HEK293 (cell line): ENCODE measurements around the gene MAP4K4.

ENCODE experiments used
- CTCF ChIA-PET: fragments of 350-600 bp; formaldehyde crosslinking; extraction: SDS; loops from one replicate; lab custom pipeline; 2021; ENCODE audit warnings: antibody characterized with exemption; lab: Yijun Ruan, JAX
- POLR2A ChIA-PET: fragments of 300-600 bp; formaldehyde crosslinking; extraction: SDS; loops from one replicate; lab custom pipeline; 2020; ENCODE audit warnings: antibody characterized with exemption, inconsistent platforms; lab: Yijun Ruan, JAX
- H3K27ac ChIP-seq: fragments of 200-500 bp; sonication (Bioruptor generic); 2 replicates; pipeline ENCODE4 v1.5.1; 2014; ENCODE audit warnings: low read depth, low read length, control low read depth, inconsistent platforms; ENCODE audit errors: extremely low read depth
- H3K36me3 ChIP-seq, 2 experiments: fragments of 200-500 bp in 1 of 2; sonication (Bioruptor generic) in 1 of 2; 1 replicate in 1 of 2; 2 replicates in 1 of 2; pipeline ENCODE4 v1.5.1; 2014 to 2017; ENCODE audit warnings: inconsistent platforms in 2 of 2, low read length in 2 of 2; ENCODE audit not compliant: control insufficient read depth in 2 of 2, insufficient read depth in 1 of 2
- H3K4me1 ChIP-seq: fragments of 200-500 bp; sonication (Bioruptor generic); 2 replicates; pipeline ENCODE4 v1.5.1; 2014; ENCODE audit warnings: mild to moderate bottlenecking, low read length, inconsistent platforms; ENCODE audit not compliant: control insufficient read depth, insufficient read depth
- H3K4me3 ChIP-seq: 2 replicates; pipeline ENCODE4 v1.5.1; 2011; ENCODE audit warnings: low read depth, mild to moderate bottlenecking, control low read depth, low read length, moderate library complexity
- H3K9me3 ChIP-seq: fragments of 200-500 bp; sonication (Bioruptor generic); 2 replicates; pipeline ENCODE4 v1.5.1; 2014; ENCODE audit warnings: low read depth, low read length, inconsistent platforms; ENCODE audit not compliant: control insufficient read depth, insufficient read depth
- CTCF ChIP-seq: fragments of 450-650 bp; formaldehyde crosslinking; IDR thresholded peaks from 2 replicates; pipeline ENCODE4 v1.5.1; 2016; ENCODE audit warnings: missing biosample characterization, missing genetic modification characterization
- EGR2 ChIP-seq: fragments of 450-650 bp; formaldehyde crosslinking; IDR thresholded peaks from 2 replicates; pipeline ENCODE4 v1.5.1; 2016; ENCODE audit warnings: low read depth, missing biosample characterization, missing genetic modification characterization
- IKZF3 ChIP-seq: fragments of 450-650 bp; IDR thresholded peaks from 2 replicates; pipeline ENCODE4 v1.5.0; 2018; ENCODE audit warnings: missing biosample characterization, mild to moderate bottlenecking, missing genetic modification characterization, moderate library complexity
- KLF1 ChIP-seq: fragments of 450-650 bp; formaldehyde crosslinking; IDR thresholded peaks from 2 replicates; pipeline ENCODE4 v1.5.1; 2016; ENCODE audit warnings: missing biosample characterization, missing genetic modification characterization
- SALL2 ChIP-seq: fragments of 450-650 bp; formaldehyde crosslinking; IDR thresholded peaks from 2 replicates; pipeline ENCODE4 v1.5.0; 2017; ENCODE audit warnings: missing biosample characterization, mild to moderate bottlenecking, missing genetic modification characterization, borderline replicate concordance
- SCRT2 ChIP-seq: fragments of 450-650 bp; formaldehyde crosslinking; IDR thresholded peaks from 2 replicates; pipeline ENCODE4 v1.5.1; 2016; ENCODE audit warnings: missing biosample characterization, missing genetic modification characterization
- ZBTB7A ChIP-seq: fragments of 450-650 bp; formaldehyde crosslinking; IDR thresholded peaks from 2 replicates; pipeline ENCODE4 v1.5.1; 2016; ENCODE audit warnings: low read depth, missing biosample characterization, missing genetic modification characterization
- ZBTB8A ChIP-seq: fragments of 450-650 bp; formaldehyde crosslinking; IDR thresholded peaks from 2 replicates; pipeline ENCODE4 v1.5.1; 2016; ENCODE audit warnings: missing biosample characterization, missing genetic modification characterization
- ZFHX2 ChIP-seq: fragments of 450-650 bp; formaldehyde crosslinking; conservative IDR thresholded peaks from 2 replicates; pipeline ENCODE4 v1.5.1; 2016; ENCODE audit warnings: missing biosample characterization, missing genetic modification characterization
- ZFP37 ChIP-seq: fragments of 450-650 bp; formaldehyde crosslinking; IDR thresholded peaks from 2 replicates; pipeline ENCODE4 v1.5.1; 2016; ENCODE audit warnings: missing biosample characterization, missing genetic modification characterization
- ZNF138 ChIP-seq: fragments of 450-650 bp; formaldehyde crosslinking; IDR thresholded peaks from 2 replicates; pipeline ENCODE4 v1.5.1; 2016; ENCODE audit warnings: missing biosample characterization, missing genetic modification characterization, borderline replicate concordance
- ZNF148 ChIP-seq: fragments of 450-650 bp; formaldehyde crosslinking; IDR thresholded peaks from 2 replicates; pipeline ENCODE4 v1.5.0; 2017; ENCODE audit warnings: missing biosample characterization, missing genetic modification characterization, borderline replicate concordance
- ZNF221 ChIP-seq: fragments of 450-650 bp; formaldehyde crosslinking; IDR thresholded peaks from 2 replicates; pipeline ENCODE4 v1.5.1; 2017; ENCODE audit warnings: missing biosample characterization, missing genetic modification characterization, borderline replicate concordance
- ZNF274 ChIP-seq, 2 experiments: fragments of 200-500 bp in 1 of 2; fragments of 450-650 bp in 1 of 2; sonication (Bioruptor generic) in 1 of 2; formaldehyde crosslinking in 1 of 2; IDR thresholded peaks; 2 replicates each; pipeline versions ENCODE4 v1.5.1 to v1.6.1; 2014 to 2016; ENCODE audit warnings: borderline replicate concordance in 1 of 2, inconsistent platforms in 1 of 2, low read length in 1 of 2, missing biosample characterization in 1 of 2, missing genetic modification characterization in 1 of 2
- ZNF335 ChIP-seq: fragments of 450-650 bp; formaldehyde crosslinking; conservative IDR thresholded peaks from 2 replicates; pipeline ENCODE4 v1.5.1; 2016; ENCODE audit warnings: missing biosample characterization, missing genetic modification characterization
- ZNF398 ChIP-seq: fragments of 450-650 bp; formaldehyde crosslinking; IDR thresholded peaks from 2 replicates; pipeline ENCODE4 v1.5.1; 2017; ENCODE audit warnings: missing biosample characterization, missing genetic modification characterization
- ZNF423 ChIP-seq: fragments of 450-650 bp; formaldehyde crosslinking; IDR thresholded peaks from 2 replicates; pipeline ENCODE4 v1.5.1; 2016; ENCODE audit warnings: missing biosample characterization, missing genetic modification characterization
- ZNF555 ChIP-seq: fragments of 450-650 bp; formaldehyde crosslinking; conservative IDR thresholded peaks from 2 replicates; pipeline ENCODE4 v1.5.1; 2017; ENCODE audit warnings: missing biosample characterization, mild to moderate bottlenecking, missing genetic modification characterization, inconsistent platforms
- ZNF600 ChIP-seq: fragments of 450-650 bp; formaldehyde crosslinking; IDR thresholded peaks from 2 replicates; pipeline ENCODE4 v1.5.1; 2016; ENCODE audit warnings: missing biosample characterization, missing genetic modification characterization
- ZNF623 ChIP-seq: fragments of 450-650 bp; formaldehyde crosslinking; IDR thresholded peaks from 2 replicates; pipeline ENCODE4 v1.5.1; 2016; ENCODE audit warnings: missing biosample characterization, missing genetic modification characterization
- ZNF768 ChIP-seq: fragments of 450-650 bp; formaldehyde crosslinking; IDR thresholded peaks from 2 replicates; pipeline ENCODE4 v1.5.1; 2018; ENCODE audit warnings: missing biosample characterization, mild to moderate bottlenecking, missing genetic modification characterization
- ZNF792 ChIP-seq: fragments of 450-650 bp; formaldehyde crosslinking; IDR thresholded peaks from 2 replicates; pipeline ENCODE4 v1.5.1; 2016; ENCODE audit warnings: missing biosample characterization, missing genetic modification characterization
- TF ChIP-seq, protein P1 (sequence below): fragments of 450-650 bp; formaldehyde crosslinking; optimal IDR thresholded peaks from 2 replicates; pipeline ENCODE3; 2016; ENCODE audit warnings: missing biosample characterization, mild to moderate bottlenecking, missing genetic modification characterization

The MAP4K4 gene

GRCh38 chr2:101698014-101698843 is 722 bp downstream of the MAP4K4 start:
- Histone ChIP-seq H3K9me3 (no peaks in the 10 kb centered on the region), H3K27ac (peak overlapping the region; percentile 83), H3K36me3 (peaks cover 4 to 9% of the 10 kb centered on the region in 2 experiments; a peak in 2 of 3 replicates), H3K4me3 (peak overlapping the region; percentile 76), H3K4me1 (no peaks in the 10 kb centered on the region)
- CTCF ChIA-PET = interaction anchor here (0.6 to 0.7 kb wide), 2 partner anchors 54 to 133 kb away, joined by 3 to 5 read pairs; no protein-coding TSS in a partner anchor
- 0 out of 2 replicates have a peak, but pooled peaks have one; percentile 4 for TF ChIP-seq EGR2 (tag by site-specific recombination)
- TF ChIP-seq ZNF335 = peak; percentile 40; the same call in 1 of the 2 replicates
- TF ChIP-seq, protein P1, sequence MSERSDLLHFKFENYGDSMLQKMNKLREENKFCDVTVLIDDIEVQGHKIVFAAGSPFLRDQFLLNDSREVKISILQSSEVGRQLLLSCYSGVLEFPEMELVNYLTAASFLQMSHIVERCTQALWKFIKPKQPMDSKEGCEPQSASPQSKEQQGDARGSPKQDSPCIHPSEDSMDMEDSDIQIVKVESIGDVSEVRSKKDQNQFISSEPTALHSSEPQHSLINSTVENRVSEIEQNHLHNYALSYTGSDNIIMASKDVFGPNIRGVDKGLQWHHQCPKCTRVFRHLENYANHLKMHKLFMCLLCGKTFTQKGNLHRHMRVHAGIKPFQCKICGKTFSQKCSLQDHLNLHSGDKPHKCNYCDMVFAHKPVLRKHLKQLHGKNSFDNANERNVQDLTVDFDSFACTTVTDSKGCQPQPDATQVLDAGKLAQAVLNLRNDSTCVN (tag by site-specific recombination) = peak; percentile 43
- peak; percentile 52 for TF ChIP-seq ZBTB8A (tag by site-specific recombination)
- 0 out of 2 replicates have a peak, but pooled peaks have one; percentile 18 for TF ChIP-seq IKZF3
- TF ChIP-seq CTCF = 0 out of 2 replicates have a peak, but pooled peaks have one; percentile 7
- TF ChIP-seq ZNF792 (tag by site-specific recombination) = no peak
- peak; percentile 39; the same call in 1 of the 2 replicates for TF ChIP-seq ZFHX2 (tag by site-specific recombination)
- no peak for TF ChIP-seq ZNF221 (tag by site-specific recombination)
- POLR2A ChIA-PET = interaction anchor here (0.5 to 1.8 kb wide), 6 partner anchors 10 to 108 kb away, joined by 3 to 9 read pairs (median 6); no protein-coding TSS in a partner anchor

GRCh38 chr2:101698844-101699754 is 1.6 kb downstream of the MAP4K4 start:
- Histone ChIP-seq H3K27ac (peak overlapping the region; percentile 83; the same call in 1 of the 2 replicates), H3K9me3 (no peaks in the 10 kb centered on the region), H3K4me3 (peak overlapping the region; percentile 76), H3K4me1 (no peaks in the 10 kb centered on the region; the same call in 1 of the 2 replicates), H3K36me3 (peaks cover 4 to 9% of the 10 kb centered on the region in 2 experiments; a peak in 2 of 3 replicates)
- CTCF ChIA-PET = interaction anchor here (0.6 to 1.6 kb wide), 6 partner anchors 54 to 477 kb away, joined by 3 to 6 read pairs (median 3); no protein-coding TSS in a partner anchor
- POLR2A ChIA-PET = no interaction called here
- TF ChIP-seq ZNF555 (tag by site-specific recombination) (no peak), ZNF423 (tag by site-specific recombination) (no peak), ZNF600 (tag by site-specific recombination) (0 out of 2 replicates have a peak, but pooled peaks have one; percentile 9), ZFP37 (tag by site-specific recombination) (no peak), SCRT2 (peak; percentile 25; the same call in 1 of the 2 replicates), ZBTB8A (tag by site-specific recombination) (no peak), ZNF623 (tag by site-specific recombination) (no peak), ZNF768 (tag by site-specific recombination) (no peak), ZNF148 (no peak), ZNF274 (IDR thresholded peaks at IDR 0.05; ENCODE audit: low read length) (no peak), ZNF274 (tag by site-specific recombination; IDR thresholded peaks at IDR 0.05; ENCODE audit: borderline replicate concordance) (no peak), ZNF138 (no peak), SALL2 (tag by site-specific recombination) (no peak), ZBTB7A (tag by site-specific recombination) (no peak), ZNF398 (tag by site-specific recombination) (no peak), KLF1 (no peak)
